Loucy (cell line): ENCODE data around the gene KLF3.

Experiments used
- H2AFZ ChIP-seq: fragments of 200-600 bp; sonication (generic); 2 replicates; pipeline ENCODE4 v1.6.0; 2016; ENCODE audit warnings: antibody characterized with exemption, mild to moderate bottlenecking, low read length, moderate library complexity
- H3F3A ChIP-seq: fragments of 200-600 bp; 2 replicates; pipeline ENCODE4 v1.6.0; 2016; ENCODE audit warnings: antibody characterized with exemption, low read depth, mild to moderate bottlenecking
- H3K27me3 ChIP-seq: fragments of 200-600 bp; sonication (generic); 2 replicates; pipeline ENCODE4 v1.6.1; 2014; ENCODE audit warnings: low read length, mild to moderate bottlenecking; ENCODE audit not compliant: insufficient read depth, poor library complexity, severe bottlenecking
- H3K36me3 ChIP-seq: fragments of 200-600 bp; sonication (generic); 2 replicates; pipeline ENCODE4 v1.6.1; 2016; ENCODE audit warnings: low read length; ENCODE audit not compliant: insufficient read depth
- H3K4me1 ChIP-seq: fragments of 200-600 bp; sonication (generic); 2 replicates; pipeline ENCODE4 v1.5.1; 2014; ENCODE audit warnings: low read length, mild to moderate bottlenecking; ENCODE audit not compliant: insufficient read depth, poor library complexity, severe bottlenecking
- H3K4me2 ChIP-seq: fragments of 200-600 bp; sonication (generic); 2 replicates; pipeline ENCODE4 v1.6.0; 2014; ENCODE audit warnings: antibody characterized with exemption, low read length, low read depth, mild to moderate bottlenecking; ENCODE audit not compliant: poor library complexity, severe bottlenecking
- H3K4me3 ChIP-seq: fragments of 200-600 bp; sonication (generic); 2 replicates; pipeline ENCODE4 v1.5.1; 2014; ENCODE audit warnings: low read length, mild to moderate bottlenecking, mixed read lengths; ENCODE audit not compliant: poor library complexity, severe bottlenecking
- H3K79me2 ChIP-seq: fragments of 200-600 bp; sonication (generic); 2 replicates; pipeline ENCODE4 v1.6.1; 2014; ENCODE audit warnings: low read length; ENCODE audit not compliant: insufficient read depth
- H3K9ac ChIP-seq: fragments of 200-600 bp; sonication (generic); 2 replicates; pipeline ENCODE4 v1.6.0; 2014; ENCODE audit warnings: mild to moderate bottlenecking, low read depth, low read length, moderate library complexity; ENCODE audit not compliant: poor library complexity, severe bottlenecking
- H3K9me2 ChIP-seq: fragments of 200-600 bp; sonication (generic); replicated peaks from 2 replicates; pipeline ENCODE4 v1.6.1; 2016; ENCODE audit warnings: low read depth, low read length, mixed read lengths
- H3K9me3 ChIP-seq: fragments of 200-600 bp; sonication (generic); 2 replicates; pipeline ENCODE4 v1.6.1; 2014; ENCODE audit warnings: mild to moderate bottlenecking, antibody characterized with exemption, low read length, low read depth; ENCODE audit not compliant: insufficient read depth
- H4K20me1 ChIP-seq: fragments of 200-600 bp; sonication (generic); 2 replicates; pipeline ENCODE4 v1.6.0; 2014; ENCODE audit warnings: antibody characterized with exemption, low read length, mild to moderate bottlenecking; ENCODE audit not compliant: insufficient read depth, poor library complexity, severe bottlenecking
- CTCF ChIP-seq: fragments of 200-600 bp; sonication (generic); conservative IDR thresholded peaks from 2 replicates; pipeline ENCODE4 v1.5.1; 2014; ENCODE audit warnings: mild to moderate bottlenecking, antibody characterized with exemption, low read length
- EZH2phosphoT487 ChIP-seq: fragments of 200-600 bp; IDR thresholded peaks from 2 replicates; pipeline ENCODE4 v1.6.1; 2018; ENCODE audit warnings: antibody characterized with exemption, mild to moderate bottlenecking, moderate library complexity, borderline replicate concordance

Gene KLF3

GRCh38 chr4:38672397-38673129 is 8.6 kb downstream of the KLF3 start:
- Histone ChIP-seq H3K9me2 (no peaks in the 10 kb centered on the region), H3K36me3 (no peaks in the 10 kb centered on the region), H4K20me1 (no peaks in the 10 kb centered on the region), H2AFZ (no peak overlapping the region), H3K4me1 (peaks cover 5% of the 10 kb centered on the region), H3F3A (no peaks in the 10 kb centered on the region), H3K9ac (no peak overlapping the region), H3K27me3 (peaks cover 12% of the 10 kb centered on the region), H3K79me2 (no peaks in the 10 kb centered on the region), H3K4me2 (no peak overlapping the region), H3K9me3 (no peaks in the 10 kb centered on the region), H3K4me3 (no peak overlapping the region)
- TF ChIP-seq CTCF (no peak), EZH2phosphoT487 (no peak)

- H4K20me1 ChIP-seq: no peaks in the 10 kb centered on the region
- H3K79me2 ChIP-seq: no peaks in the 10 kb centered on the region
- H3K36me3 ChIP-seq: no peaks in the 10 kb centered on the region
- no peaks in the 10 kb centered on the region for H3F3A ChIP-seq
- no peak overlapping the region for H3K4me3 ChIP-seq
- TF ChIP-seq CTCF (no peak), EZH2phosphoT487 (no peak)
- H3K4me1 ChIP-seq: peaks cover 5% of the 10 kb centered on the region
- no peak overlapping the region for H3K4me2 ChIP-seq
- H3K27me3 ChIP-seq: peaks cover 4% of the 10 kb centered on the region
- H2AFZ ChIP-seq: no peak overlapping the region
- H3K9me2 ChIP-seq: no peaks in the 10 kb centered on the region
- no peak overlapping the region for H3K9ac ChIP-seq
- no peaks in the 10 kb centered on the region for H3K9me3 ChIP-seq
These were observed 9.4 kb downstream of the KLF3 start for GRCh38 chr4:38673130-38673978.

- H3F3A ChIP-seq: no peaks in the 10 kb centered on the region
- H3K9ac ChIP-seq: no peak overlapping the region
- H3K27me3 ChIP-seq: no peaks in the 10 kb centered on the region
- H3K4me3 ChIP-seq: no peak overlapping the region
- TF ChIP-seq CTCF (no peak), EZH2phosphoT487 (no peak)
- no peak overlapping the region for H3K4me2 ChIP-seq
- H3K4me1 ChIP-seq: peaks cover 5% of the 10 kb centered on the region
- H2AFZ ChIP-seq: peak overlapping the region; percentile 54; the same call in 1 of the 2 replicates
- no peaks in the 10 kb centered on the region for H3K9me3 ChIP-seq
- H3K9me2 ChIP-seq: no peaks in the 10 kb centered on the region
- no peaks in the 10 kb centered on the region for H4K20me1 ChIP-seq
- no peaks in the 10 kb centered on the region for H3K36me3 ChIP-seq
- no peaks in the 10 kb centered on the region for H3K79me2 ChIP-seq
These were observed 10.5 kb downstream of the KLF3 start for GRCh38 chr4:38674258-38675144.
